MM.1S (cell line): ENCODE data around the gene S100Z.

ENCODE experiments used
- CTCF ChIP-seq: fragments of 300-600 bp; sonication (generic); IDR thresholded peaks from 2 replicates; pipeline ENCODE4 v1.5.1; 2016; ENCODE audit warnings: antibody characterized with exemption, low read length, mixed read lengths
- EZH2 ChIP-seq: fragments of 300-600 bp; sonication (generic); optimal IDR thresholded peaks from 2 replicates; pipeline ENCODE3; 2017; ENCODE audit warnings: low read depth, mild to moderate bottlenecking, antibody characterized with exemption, low read length, mixed read lengths

DNA sequence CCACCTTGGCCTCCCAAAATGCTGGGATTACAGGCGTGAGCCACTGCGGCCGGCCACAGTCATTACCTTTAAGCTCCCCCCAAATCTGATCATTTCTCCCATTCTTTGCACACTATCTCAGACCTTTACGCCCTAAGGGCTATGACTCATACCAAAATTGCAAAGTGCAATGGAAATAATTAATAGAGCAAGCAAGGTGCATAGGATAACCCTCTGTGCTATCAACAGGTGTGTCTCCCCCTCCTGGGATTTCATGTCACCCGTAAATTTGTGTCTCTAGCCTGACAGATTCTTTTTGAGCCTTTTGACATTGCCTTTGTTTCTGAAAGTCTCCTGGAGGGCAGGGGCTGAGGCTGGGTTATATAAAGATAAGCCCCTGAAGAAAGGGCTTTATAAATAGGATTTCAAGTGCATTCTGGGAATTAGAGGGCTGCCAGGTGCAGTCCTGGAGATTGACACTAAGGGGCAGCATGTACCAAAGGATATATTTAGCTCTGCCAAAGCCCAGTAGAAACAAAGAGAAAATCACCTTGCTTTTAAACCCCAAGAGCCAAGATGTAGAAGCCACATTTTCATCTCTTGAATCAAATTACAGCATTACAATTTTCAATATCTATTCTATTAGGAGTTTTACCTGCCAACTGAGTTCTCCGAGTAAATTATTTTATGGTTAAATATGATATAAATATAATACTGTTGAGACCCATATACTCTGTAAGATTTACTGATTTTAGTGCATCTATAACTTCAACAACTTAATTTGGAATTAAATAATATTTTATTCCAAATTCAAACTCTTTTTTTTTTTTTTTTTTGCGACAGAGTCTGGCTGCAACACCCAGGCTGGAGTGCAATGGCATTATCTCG, 18.2 kb downstream of the S100Z start:
- TF ChIP-seq CTCF (peak; percentile 84), EZH2 (no peak)
